Lower leg skin (tissue), 4 donors: ENCODE results near the gene TTC13. TPM values are rescaled to one million over a fixed set of nuclear protein-coding genes. Genes with fewer than 3 reads are reported as not detected.

Experiments
- DNase-seq, 2 donors: peaks; one replicate each; pipeline ENCODE4 v3.0.0-alpha.2; 2019; ENCODE audit warnings: low spot score in 2 of 2
- H3K4me3 ChIP-seq: fragments of 200-600 bp; sonication (generic); 2 replicates; pipeline ENCODE4 v1.5.1; 2017; ENCODE audit warnings: mild to moderate bottlenecking, low read depth; ENCODE audit not compliant: poor library complexity, severe bottlenecking
- CTCF ChIP-seq, 3 donors: fragments of 450-650 bp; IDR thresholded peaks; one replicate each; pipeline ENCODE4 v1.5.1; 2016; ENCODE audit warnings: antibody characterized with exemption in 3 of 3, mild to moderate bottlenecking in 3 of 3, moderate library complexity in 2 of 3
- POLR2A ChIP-seq, 2 donors: fragments of 450-650 bp; IDR thresholded peaks; one replicate each; pipeline ENCODE4 v1.6.1; 2016 to 2017; ENCODE audit warnings: antibody characterized with exemption in 2 of 2, mild to moderate bottlenecking in 1 of 2, moderate library complexity in 1 of 2
- WGBS, 2 donors: methylation state at CpG; one replicate each; pipeline ENCODE4 v1.1.5; 2018; 5-methylcytosine and 5-hydroxymethylcytosine counted together
- intact Hi-C: fragments of 100-400 bp; cut with DNase I; formaldehyde crosslinking; loops from one replicate; pipeline ENCODE4 v1.15.0; 2023; ENCODE audit warnings: low total_unique reads
- total RNA-seq, 4 donors: library from RNA; depleted of rRNA; stranded (reverse); fragments of >200 nt; gene quantifications; one replicate each; pipeline ENCODE4 v1.1.0, GENCODE V29; 2016

TTC13 gene
- total RNA-seq, 4 donors from 2014 or later = 6.6 to 34.7 (median 24.7) TPM

GRCh38 chr1:230861970-230862595, 116.6 kb downstream of the TTC13 start:
- intact Hi-C loops = no loop called here
- WGBS, 2 donors = 69 to 79% methylated on average over 4 of the region's 4 CpGs
- TF ChIP-seq POLR2A (IDR thresholded peaks at IDR 0.05) (no peak), CTCF (IDR thresholded peaks at IDR 0.05) (no peak)
- DNase-seq = no peak
- no peak overlapping the region for H3K4me3 ChIP-seq

GRCh38 chr1:230861489-230861888, 117.2 kb downstream of the TTC13 start:
- TF ChIP-seq POLR2A (IDR thresholded peaks at IDR 0.05) (no peak), CTCF (IDR thresholded peaks at IDR 0.05) (no peak)
- WGBS, 2 donors = 90 to 94% methylated on average over 13 of the region's 13 CpGs
- no peak overlapping the region for H3K4me3 ChIP-seq
- intact Hi-C loops = no loop called here
- no peak for DNase-seq

- intact Hi-C loops = no loop called here
- H3K4me3 ChIP-seq = no peak overlapping the region
- TF ChIP-seq CTCF (IDR thresholded peaks at IDR 0.05) (no peak), POLR2A (IDR thresholded peaks at IDR 0.05) (no peak)
- WGBS, 2 donors = 84 to 87% methylated on average over 9 of the region's 9 CpGs
- no peak for DNase-seq
Measured at GRCh38 chr1:230860617-230861384, 117.9 kb downstream of the TTC13 start.

- intact Hi-C loops = no loop called here
- DNase-seq = peak in 1 of 2 donors; percentile 78
- 65 to 69% methylated on average over 12 of the region's 12 CpGs for WGBS, 2 donors
- no peak overlapping the region for H3K4me3 ChIP-seq
- TF ChIP-seq CTCF (IDR thresholded peaks at IDR 0.05) (no peak), POLR2A (IDR thresholded peaks at IDR 0.05) (no peak)
Measured at GRCh38 chr1:230858918-230859729, 119.5 kb downstream of the TTC13 start.

- WGBS, 2 donors = 83 to 87% methylated on average over 7 of the region's 7 CpGs
- no peak for TF ChIP-seq CTCF (IDR thresholded peaks at IDR 0.05)
- no peak overlapping the region for H3K4me3 ChIP-seq
- DNase-seq = no peak
- intact Hi-C loops = no loop called here
Measured at GRCh38 chr1:230858236-230858820, 120.3 kb downstream of the TTC13 start.
